HG03097 (cell line): ENCODE measurements around the gene PRKCH.

Experiments used
- ATAC-seq: cut with Tn5 transposase; IDR thresholded peaks from one replicate; pipeline ENCODE4 v1.9.1; 2021; ENCODE audit not compliant: unreplicated experiment, low FRiP score

PRKCH gene

GRCh38 chr14:61540931-61541330 is 219.6 kb downstream of the PRKCH start:
- ATAC-seq, result no peak

- no peak for ATAC-seq
Measured at GRCh38 chr14:61542848-61543790, 221.7 kb downstream of the PRKCH start.

DNA sequence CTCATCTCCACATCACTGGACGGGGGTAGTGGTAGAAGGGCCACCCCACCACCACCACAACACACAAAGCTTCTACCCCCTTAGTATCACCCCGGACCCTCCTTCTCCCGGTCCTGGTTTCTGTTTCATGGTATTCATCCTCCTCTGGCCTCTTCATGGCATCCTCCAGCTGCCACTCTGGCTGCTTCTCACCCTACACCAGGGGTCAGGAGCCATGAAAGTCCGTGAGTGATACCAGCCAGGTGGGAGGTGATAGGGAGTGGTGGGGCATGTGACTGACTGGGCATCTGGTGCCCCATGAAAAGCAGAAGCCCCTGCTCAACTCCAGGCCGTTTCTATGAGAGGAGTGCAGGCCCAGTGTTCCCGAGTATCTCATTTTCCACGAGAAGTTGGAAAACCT is 222.6 kb downstream of the PRKCH start:
- ATAC-seq, result no peak

GRCh38 chr14:61544448-61545330 is 223.3 kb downstream of the PRKCH start:
- ATAC-seq, result no peak

DNA sequence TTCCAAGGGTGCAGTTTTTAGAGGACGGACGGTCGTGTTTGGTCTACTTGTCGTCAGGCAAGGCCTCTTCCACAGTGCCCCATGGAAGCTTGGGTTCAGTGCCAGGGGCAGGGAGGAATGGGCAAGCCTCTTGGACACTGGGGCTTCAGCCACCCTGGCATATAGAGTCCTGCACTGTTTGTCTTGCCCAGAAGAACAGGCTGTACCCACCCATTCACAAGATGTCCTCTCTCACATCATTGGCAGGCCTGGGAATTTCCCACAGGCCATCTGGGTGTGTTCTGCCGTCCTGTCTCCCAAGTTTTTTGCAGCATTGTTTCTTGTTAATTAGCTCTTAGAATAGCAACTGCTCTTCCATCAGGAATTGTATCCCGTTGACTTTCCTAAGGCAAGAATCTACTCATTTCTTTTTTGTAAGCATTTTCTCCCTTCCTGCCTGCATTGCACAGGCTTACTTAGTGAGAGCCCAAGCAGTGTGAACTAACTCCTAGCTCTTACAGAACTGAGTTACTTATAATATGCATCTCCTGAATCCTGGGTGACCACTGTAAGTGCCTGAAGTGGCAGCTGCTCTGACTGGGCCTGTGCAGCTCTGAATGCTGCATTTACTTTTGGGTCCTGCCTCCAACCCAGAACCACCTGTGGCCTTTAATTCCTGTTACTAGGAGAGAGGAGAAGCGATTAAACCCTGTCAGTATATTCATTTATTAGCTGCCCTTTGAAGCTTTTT is 224.5 kb downstream of the PRKCH start:
- ATAC-seq, result no peak

DNA sequence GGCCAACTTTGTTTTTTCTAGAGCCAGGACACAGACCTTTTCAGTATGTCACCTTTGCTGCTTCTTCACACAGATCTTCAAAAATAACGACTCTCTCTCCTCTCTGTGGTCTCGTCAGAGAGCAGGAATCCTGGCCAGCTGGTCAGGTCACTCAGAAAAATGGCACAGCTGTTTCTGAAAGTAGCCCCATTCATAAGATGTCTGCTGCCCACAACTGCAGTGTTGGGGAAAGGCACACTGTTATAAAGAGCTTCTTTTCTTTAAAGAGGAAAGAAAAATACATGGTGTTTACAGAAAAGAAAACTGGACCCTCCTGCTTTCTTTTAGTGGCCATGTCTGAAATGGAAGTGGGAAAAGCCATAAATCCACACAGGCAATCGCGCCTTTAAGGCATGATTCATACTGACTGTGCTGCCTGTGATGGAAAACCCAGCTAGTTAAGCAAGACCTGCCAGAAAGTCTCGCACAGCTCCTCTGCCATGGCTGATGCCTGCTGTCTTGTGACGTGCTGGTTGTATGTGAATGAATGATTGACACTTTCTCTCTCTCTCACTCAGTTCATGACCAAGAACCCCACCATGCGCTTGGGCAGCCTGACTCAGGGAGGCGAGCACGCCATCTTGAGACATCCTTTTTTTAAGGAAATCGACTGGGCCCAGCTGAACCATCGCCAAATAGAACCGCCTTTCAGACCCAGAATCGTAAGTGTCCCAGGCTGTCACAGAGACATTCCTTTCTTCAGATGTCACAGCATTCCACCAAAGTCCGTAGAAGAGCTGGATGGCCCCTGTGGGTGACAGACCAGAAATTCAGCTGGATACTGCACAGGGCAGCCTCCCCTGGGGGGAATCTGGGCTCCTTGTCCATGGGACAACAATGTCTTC is 226.0 kb downstream of the PRKCH start:
- no peak for ATAC-seq

DNA sequence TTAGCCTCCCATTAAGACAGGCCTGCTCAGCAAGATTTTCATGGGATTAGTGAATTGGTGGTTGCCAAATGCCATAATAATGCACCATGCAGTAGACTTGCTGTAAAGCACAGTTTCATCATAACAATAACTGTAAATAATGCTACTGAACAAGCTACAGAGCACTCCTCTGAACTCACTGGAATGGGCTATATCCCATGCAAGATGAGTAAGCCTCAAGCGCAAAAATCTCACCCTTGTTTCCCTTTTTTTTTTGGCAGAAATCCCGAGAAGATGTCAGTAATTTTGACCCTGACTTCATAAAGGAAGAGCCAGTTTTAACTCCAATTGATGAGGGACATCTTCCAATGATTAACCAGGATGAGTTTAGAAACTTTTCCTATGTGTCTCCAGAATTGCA is 228.0 kb downstream of the PRKCH start:
- ATAC-seq, result no peak

- ATAC-seq, result no peak
Measured at GRCh38 chr14:61551384-61551783, 230.0 kb downstream of the PRKCH start.

GRCh38 chr14:61552241-61552640 is 230.9 kb downstream of the PRKCH start:
- ATAC-seq, result no peak

DNA sequence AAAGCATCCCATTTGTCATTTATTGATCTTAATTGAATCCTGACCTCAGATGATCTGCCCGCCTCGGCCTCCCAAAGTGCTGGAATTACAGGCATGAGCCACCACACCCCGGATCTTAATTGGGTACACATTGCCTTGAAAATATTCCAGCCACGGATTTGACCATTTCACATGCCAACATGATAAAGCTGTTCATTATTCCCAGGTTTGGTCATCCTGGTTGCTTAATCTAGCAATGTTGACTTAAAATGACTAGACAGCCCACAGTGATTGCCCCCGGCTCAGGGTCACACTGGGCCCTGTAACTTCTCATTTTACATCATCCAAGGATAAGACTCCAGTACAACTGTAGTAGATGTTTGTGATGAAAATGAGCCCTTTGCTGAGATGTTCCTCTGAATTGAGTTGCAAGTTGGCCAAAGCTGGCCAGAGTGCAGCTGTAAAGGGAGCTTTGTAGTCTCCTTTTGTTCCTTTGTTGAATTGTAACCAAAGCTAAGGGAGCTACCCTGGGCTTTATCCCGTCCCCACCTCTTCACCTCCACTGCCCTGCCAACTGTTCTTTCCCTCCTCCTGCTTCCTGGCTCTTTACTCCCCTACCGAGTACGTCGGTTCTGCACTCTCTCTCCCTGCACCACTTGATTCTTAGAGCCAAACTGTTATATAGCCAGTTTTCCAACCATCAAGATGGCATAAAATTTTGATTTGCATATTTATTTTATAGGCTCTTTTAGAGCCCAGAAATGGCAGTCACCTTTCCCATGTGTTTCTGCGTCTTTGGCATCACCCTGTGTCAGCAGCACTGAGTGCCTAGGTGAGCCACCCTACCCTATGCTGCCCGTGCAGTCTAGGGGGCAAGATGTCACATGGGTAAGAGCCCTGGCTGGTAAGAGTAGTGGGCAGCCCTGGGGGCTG is 232.6 kb downstream of the PRKCH start:
- ATAC-seq, result no peak

GRCh38 chr14:61555056-61555838 is 233.9 kb downstream of the PRKCH start:
- no peak for ATAC-seq

DNA sequence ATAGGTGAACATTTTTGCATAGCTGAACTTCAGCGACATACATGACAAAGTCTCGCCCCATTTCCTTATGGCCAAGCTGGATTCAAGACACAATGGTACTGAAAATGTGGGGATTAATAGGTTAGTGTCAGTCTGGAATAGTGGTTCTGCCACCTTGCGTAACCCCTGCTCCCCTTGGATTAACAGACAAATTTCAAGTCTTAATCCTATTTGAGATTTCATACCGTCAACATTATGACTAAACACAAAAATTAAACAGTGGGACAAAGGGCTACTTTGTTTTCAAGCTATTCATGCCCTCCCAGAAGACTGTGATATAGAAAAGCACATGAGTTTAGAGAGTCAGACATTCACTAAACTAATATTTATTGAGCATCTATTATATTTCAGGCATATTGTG is 235.1 kb downstream of the PRKCH start:
- ATAC-seq, result no peak

- no peak for ATAC-seq
Measured at GRCh38 chr14:61557262-61557661, 235.9 kb downstream of the PRKCH start.

GRCh38 chr14:61557854-61558253 is 236.5 kb downstream of the PRKCH start:
- no peak for ATAC-seq

GRCh38 chr14:61558271-61558670 is 236.9 kb downstream of the PRKCH start:
- no peak for ATAC-seq

DNA sequence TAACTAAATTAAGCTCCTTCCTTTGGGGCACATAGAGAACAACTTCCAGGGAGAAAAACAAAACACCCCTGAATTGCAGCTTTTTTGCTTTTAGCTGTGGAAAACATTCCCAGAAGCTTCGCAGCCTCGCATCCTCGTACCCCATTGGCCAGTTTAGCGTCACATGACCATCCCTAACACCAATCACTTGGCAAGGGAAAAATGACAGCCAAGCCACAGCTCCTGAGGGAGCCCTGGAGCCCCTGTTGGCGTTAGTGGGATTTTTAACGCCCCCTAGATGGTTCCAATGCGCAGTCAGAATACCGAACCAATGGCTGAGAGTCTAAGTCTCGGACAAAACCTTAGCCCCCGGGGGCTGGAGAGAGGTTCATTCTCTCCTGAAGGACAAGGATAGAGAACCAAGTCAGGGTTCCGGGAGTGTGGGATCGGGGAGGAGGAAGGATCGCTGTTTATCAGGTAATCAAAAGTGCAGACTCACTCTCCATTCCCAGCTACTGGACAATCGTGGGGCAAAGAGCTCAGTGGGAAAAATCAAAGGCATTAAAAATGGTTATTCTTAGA is 238.3 kb downstream of the PRKCH start:
- no peak for ATAC-seq

GRCh38 chr14:61560323-61560722 is 238.9 kb downstream of the PRKCH start:
- no peak for ATAC-seq

GRCh38 chr14:61561104-61561503 is 239.7 kb downstream of the PRKCH start:
- no peak for ATAC-seq
